Activated CD8-positive, alpha-beta memory T cell treated with anti-CD3 and anti-CD28 coated beads, Interleukin-2, amount 50 U/mL, for 24 hours (primary cell): ENCODE data around the gene NLRP7.
"Not testable (repeated sequence)": the region's sequence is repeated elsewhere in the genome, so short reads cannot be mapped to it uniquely, and the experiment has no call there.

ENCODE experiments used
- DNase-seq: peaks from one replicate; pipeline ENCODE4 v3.0.0-alpha.2; 2020; ENCODE audit errors: extremely low read depth

Gene NLRP7

GRCh38 chr19:54947381-54947780 is at the start of gene NLRP7:
Gene NLRP7, minus strand, starts transcription at chr19:54947530.
- no peak for DNase-seq

- DNase-seq = no peak
Observed at GRCh38 chr19:54995561-54995960, 48.2 kb upstream of the NLRP7 start.

GRCh38 chr19:54989531-54989930 is 42.2 kb upstream of the NLRP7 start:
- DNase-seq = not testable (repeated sequence)

DNA sequence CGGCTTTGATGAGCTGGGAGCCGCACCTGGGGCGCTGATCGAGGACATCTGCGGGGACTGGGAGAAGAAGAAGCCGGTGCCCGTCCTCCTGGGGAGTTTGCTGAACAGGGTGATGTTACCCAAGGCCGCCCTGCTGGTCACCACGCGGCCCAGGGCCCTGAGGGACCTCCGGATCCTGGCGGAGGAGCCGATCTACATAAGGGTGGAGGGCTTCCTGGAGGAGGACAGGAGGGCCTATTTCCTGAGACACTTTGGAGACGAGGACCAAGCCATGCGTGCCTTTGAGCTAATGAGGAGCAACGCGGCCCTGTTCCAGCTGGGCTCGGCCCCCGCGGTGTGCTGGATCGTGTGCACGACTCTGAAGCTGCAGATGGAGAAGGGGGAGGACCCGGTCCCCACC is 35.2 kb upstream of the NLRP7 start:
- DNase-seq = not testable (repeated sequence)

DNA sequence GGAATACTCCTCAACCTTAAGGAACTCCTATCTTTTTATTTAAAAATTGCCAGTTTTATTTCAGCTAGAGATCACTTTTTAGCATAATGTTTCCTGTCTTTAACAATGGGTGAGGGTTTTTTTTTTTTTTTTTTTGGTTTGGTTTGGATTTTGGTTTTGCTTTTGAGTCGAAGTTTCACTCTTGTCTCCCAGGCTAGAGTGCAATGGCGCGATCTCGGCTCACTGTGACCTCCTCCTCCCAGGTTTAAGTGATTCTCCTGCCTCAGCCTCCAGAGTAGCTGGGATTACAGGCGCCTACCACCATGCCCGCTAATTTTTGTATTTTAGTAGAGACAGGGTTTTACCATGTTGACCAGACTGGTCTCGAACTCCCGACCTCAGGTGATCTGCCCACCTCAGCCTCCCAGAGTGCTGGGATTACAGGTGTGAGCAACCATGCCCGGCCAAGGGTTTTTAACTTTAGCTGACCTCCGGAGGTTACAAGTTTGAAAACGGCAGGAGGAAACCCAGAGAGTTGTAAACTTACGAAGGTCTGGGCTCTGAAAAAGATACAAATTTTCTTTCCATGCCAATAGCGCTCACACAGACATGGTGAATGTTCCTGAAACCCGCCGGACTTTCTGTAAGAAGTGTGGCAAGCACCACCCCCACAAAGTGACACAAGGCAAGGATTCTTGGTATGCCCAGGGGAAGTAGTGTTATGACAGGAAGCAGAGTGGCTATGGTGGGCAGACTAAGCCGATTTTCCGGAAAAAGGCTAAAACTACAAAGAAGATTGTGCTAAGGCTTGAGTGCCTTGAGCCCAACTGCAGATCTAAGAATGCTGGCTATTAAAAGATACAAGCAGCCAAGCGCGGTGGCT is 26.1 kb upstream of the NLRP7 start:
- DNase-seq = not testable (repeated sequence)

DNA sequence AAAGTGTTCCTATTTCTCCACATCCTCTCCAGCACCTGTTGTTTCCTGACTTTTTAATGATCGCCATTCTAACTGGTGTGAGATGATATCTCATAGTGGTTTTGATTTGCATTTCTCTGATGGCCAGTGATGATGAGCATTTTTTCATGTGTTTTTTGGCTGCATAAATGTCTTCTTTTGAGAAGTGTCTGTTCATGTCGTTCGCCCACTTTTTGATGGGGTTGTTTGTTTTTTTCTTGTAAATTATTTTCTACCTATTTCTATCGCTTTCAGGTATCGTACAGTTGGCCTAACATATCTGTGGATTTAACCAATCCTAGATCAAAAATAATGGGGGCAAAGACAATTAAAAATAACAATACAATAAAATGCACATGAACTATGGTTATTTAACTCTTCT is 24.1 kb upstream of the NLRP7 start:
- DNase-seq = not testable (repeated sequence)

- DNase-seq = no peak
Observed at GRCh38 chr19:54969647-54970046, 22.3 kb upstream of the NLRP7 start.

DNA sequence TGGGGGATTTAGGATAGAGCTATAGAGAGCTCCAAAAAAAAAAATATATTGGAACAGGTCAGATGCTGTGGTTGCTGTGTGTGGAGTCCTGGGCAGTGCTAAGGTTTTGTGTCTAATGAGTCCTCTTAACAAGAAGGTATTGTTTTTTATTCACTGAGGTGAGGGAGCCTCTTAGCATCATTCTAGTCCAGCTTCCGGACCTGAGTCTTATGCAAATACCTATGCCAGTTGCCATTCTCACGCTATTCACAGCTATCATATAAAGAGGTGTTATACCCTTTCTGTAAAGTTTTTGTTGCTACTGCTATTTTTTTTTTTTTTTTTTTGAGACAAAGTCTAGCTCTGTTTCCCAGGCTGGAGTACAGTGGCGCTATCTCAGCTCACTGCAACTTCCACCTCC is 20.3 kb upstream of the NLRP7 start:
- DNase-seq = no peak

DNA sequence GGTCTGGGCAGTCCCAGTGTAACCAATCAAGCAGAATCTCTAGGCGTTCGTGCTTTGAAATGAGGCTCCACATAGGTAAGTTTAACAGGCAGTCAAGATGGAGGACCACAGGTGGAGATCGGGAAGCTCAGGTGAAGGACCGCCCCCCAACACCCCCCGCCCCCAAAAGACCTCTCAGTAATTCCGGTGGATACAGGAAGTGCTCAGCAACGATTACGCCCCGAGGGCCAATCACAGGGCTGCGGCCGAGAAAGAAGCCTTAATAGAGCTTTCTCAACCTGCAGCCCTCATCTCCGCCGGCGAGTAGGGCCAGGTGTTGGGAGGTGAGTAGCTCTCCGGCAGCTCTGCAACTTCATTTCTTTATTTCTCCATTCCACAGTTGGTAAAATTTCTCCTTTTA is 17.7 kb upstream of the NLRP7 start:
- DNase-seq = not testable (repeated sequence)

- no peak for DNase-seq
Observed at GRCh38 chr19:54959840-54960239, 12.5 kb upstream of the NLRP7 start.

- DNase-seq = no peak
Observed at GRCh38 chr19:54955376-54955775, 8.0 kb upstream of the NLRP7 start.

GRCh38 chr19:54953345-54953713 is 6.0 kb upstream of the NLRP7 start:
- DNase-seq = not testable (repeated sequence)

- DNase-seq = no peak
Observed at GRCh38 chr19:54952591-54953344, 5.4 kb upstream of the NLRP7 start.

- DNase-seq = not testable (repeated sequence)
Observed at GRCh38 chr19:54950580-54950979, 3.2 kb upstream of the NLRP7 start.

- DNase-seq = no peak
Observed at GRCh38 chr19:54949412-54949811, 2.1 kb upstream of the NLRP7 start.

DNA sequence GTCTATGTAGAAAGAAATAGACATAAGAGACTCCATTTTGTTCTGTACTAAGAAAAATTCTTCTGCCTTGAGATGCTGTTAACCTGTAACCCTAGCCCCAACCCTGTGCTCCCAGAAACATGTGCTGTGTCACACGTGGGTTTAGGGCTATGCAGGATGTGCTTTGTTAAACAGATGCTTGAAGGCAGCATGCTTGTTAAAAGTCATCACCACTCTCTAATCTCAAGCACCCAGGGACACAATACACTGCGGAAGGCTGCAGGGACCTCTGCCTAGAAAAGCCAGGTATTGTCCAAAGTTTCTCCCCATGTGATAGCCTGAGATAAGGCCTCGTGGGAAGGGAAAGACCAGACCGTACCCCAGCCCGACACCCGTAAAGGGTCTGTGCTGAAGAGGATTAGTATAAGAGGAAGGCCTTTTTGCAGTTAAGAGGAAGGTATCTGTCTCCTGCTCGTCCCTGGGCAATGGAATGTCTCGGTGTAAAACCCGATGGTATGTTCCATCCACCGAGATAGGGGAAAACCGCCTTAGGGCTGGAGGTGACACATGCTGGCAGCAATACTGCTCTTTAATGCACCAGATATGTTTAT is 3.5 kb downstream of the NLRP7 start:
- not testable (repeated sequence) for DNase-seq

DNA sequence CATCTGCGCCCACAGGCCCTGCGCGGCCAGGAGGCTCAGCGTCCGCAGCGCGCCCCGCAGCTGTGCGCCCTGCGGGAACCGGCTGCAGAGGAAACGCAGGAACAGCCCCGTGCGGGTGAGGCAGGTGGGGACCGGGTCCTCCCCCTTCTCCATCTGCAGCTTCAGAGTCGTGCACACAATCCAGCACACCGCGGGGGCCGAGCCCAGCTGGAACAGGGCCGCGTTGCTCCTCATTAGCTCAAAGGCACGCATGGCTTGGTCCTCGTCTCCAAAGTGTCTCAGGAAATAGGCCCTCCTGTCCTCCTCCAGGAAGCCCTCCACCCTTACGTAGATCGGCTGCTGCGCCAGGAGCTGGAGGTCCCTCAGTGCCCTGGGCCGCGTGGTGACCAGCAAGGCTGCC is 7.8 kb downstream of the NLRP7 start:
- not testable (repeated sequence) for DNase-seq

DNA sequence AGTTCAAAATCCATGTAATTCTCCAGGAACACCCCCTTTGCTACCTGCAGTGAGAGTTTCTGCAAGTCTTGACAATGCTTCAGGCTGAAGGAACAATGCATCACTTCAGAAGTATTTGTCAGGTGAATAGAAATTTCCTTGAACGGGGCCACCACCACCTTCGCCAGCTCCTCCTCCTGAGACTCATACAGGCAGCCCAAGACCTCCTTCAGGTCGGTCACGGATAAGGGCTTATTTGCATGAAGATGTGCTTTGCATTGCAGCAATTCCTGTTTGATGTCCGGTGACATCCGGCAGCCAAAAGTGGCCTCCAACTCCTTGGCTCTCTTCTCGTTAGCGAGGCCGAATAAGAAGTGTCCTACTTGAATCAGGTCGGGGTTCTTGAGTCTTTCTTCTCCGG is 8.4 kb downstream of the NLRP7 start:
- DNase-seq = no peak

DNA sequence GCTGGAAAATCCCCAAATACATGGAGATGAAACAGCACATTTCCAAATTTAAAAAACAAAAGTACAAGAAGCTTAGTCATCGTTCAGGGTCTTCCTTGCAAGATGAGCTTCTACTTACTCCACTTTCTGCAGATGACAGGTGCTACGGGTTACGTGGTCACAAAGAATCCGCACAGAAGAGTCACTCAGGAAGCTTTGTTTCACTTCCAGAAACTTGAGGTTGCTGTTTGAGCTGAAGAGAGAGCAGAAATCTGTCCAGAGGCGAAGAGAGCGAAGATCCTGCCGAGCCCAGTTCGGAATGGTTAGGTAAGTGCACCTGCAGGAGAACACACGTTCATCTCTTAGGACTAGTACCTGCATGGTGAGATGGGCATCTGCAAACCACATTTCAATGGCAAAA is 9.4 kb downstream of the NLRP7 start:
- no peak for DNase-seq

GRCh38 chr19:54928299-54928698 is 19.0 kb downstream of the NLRP7 start:
- DNase-seq = no peak

GRCh38 chr19:54923276-54923675 is 24.1 kb downstream of the NLRP7 start:
- DNase-seq = no peak

- no peak for DNase-seq
Observed at GRCh38 chr19:54921082-54921481, 26.2 kb downstream of the NLRP7 start.
